DMS 273 treated with DMSO at 0.1 percent for 48 hours (cell line): Measurements from ENCODE around the gene TTC28.
A peak's percentile ranks its signal among the peaks of the same experiment; 100 is the strongest.
"Not testable (repeated sequence)": the region's sequence is repeated elsewhere in the genome, so short reads cannot be mapped to it uniquely, and the experiment has no call there.

Experiments used
- DNase-seq: peaks from one replicate; lab custom pipeline; 2025; lab: John Stamatoyannopoulos, UW

Gene TTC28

GRCh38 chr22:28406246-28406645 is 273.4 kb downstream of the TTC28 start:
- peak; percentile 50 for DNase-seq

GRCh38 chr22:28405588-28405987 is 274.1 kb downstream of the TTC28 start:
- no peak for DNase-seq

GRCh38 chr22:28402539-28402938 is 277.1 kb downstream of the TTC28 start:
- DNase-seq = no peak

GRCh38 chr22:28402060-28402459 is 277.6 kb downstream of the TTC28 start:
- peak; percentile 63 for DNase-seq

GRCh38 chr22:28398981-28399380 is 280.7 kb downstream of the TTC28 start:
- no peak for DNase-seq

GRCh38 chr22:28398355-28398754 is 281.3 kb downstream of the TTC28 start:
- DNase-seq = no peak

GRCh38 chr22:28397306-28397705 is 282.3 kb downstream of the TTC28 start:
- DNase-seq = no peak

- no peak for DNase-seq
Measured at GRCh38 chr22:28395920-28396753, 283.5 kb downstream of the TTC28 start.

GRCh38 chr22:28395520-28395919 is 284.1 kb downstream of the TTC28 start:
- DNase-seq = no peak

GRCh38 chr22:28394513-28395110 is 285.0 kb downstream of the TTC28 start:
- DNase-seq = no peak

- no peak for DNase-seq
Measured at GRCh38 chr22:28381429-28382167, 298.0 kb downstream of the TTC28 start.

- DNase-seq = no peak
Measured at GRCh38 chr22:28379951-28380350, 299.7 kb downstream of the TTC28 start.

- DNase-seq = no peak
Measured at GRCh38 chr22:28379075-28379779, 300.4 kb downstream of the TTC28 start.

GRCh38 chr22:28375761-28376534 is 303.7 kb downstream of the TTC28 start:
- no peak for DNase-seq

- DNase-seq = no peak
Measured at GRCh38 chr22:28373831-28374230, 305.8 kb downstream of the TTC28 start.

- no peak for DNase-seq
Measured at GRCh38 chr22:28369854-28370253, 309.8 kb downstream of the TTC28 start.

- DNase-seq = no peak
Measured at GRCh38 chr22:28366856-28367255, 312.8 kb downstream of the TTC28 start.

GRCh38 chr22:28365371-28365770 is 314.3 kb downstream of the TTC28 start:
- DNase-seq = no peak

GRCh38 chr22:28364105-28364504 is 315.5 kb downstream of the TTC28 start:
- not testable (repeated sequence) for DNase-seq

GRCh38 chr22:28360939-28361338 is 318.7 kb downstream of the TTC28 start:
- no peak for DNase-seq

GRCh38 chr22:28358312-28358711 is 321.3 kb downstream of the TTC28 start:
- no peak for DNase-seq
